WI38 (cell line): ENCODE data around the gene MTFR1L.

Source experiments
- H3K4me3 ChIP-seq: 2 replicates; pipeline ENCODE4 v1.5.1; 2011; ENCODE audit warnings: low read depth, mild to moderate bottlenecking, control low read depth, low read length
- CTCF ChIP-seq: IDR thresholded peaks from 2 replicates; pipeline ENCODE4 v1.5.1; 2012; ENCODE audit warnings: low read depth, mild to moderate bottlenecking, control low read depth, low read length

Gene MTFR1L

GRCh38 chr1:25798666-25799351, 20.9 kb upstream of the MTFR1L start:
- TF ChIP-seq CTCF: no peak
- H3K4me3 ChIP-seq: no peak overlapping the region

- H3K4me3 ChIP-seq: peak overlapping the region; percentile 51
- no peak for TF ChIP-seq CTCF
These were observed 20.3 kb upstream of the MTFR1L start for GRCh38 chr1:25799352-25799934.

- TF ChIP-seq CTCF: no peak
- peak within 1 kb of the TSS; percentile 67 for H3K4me3 ChIP-seq
These were observed 19.6 kb upstream of the MTFR1L start, which contains the start of gene SELENON for GRCh38 chr1:25799935-25800702. Gene SELENON, plus strand, starts transcription at chr1:25800193. Its CDS starts 38 bp downstream, at chr1:25800231.

DNA sequence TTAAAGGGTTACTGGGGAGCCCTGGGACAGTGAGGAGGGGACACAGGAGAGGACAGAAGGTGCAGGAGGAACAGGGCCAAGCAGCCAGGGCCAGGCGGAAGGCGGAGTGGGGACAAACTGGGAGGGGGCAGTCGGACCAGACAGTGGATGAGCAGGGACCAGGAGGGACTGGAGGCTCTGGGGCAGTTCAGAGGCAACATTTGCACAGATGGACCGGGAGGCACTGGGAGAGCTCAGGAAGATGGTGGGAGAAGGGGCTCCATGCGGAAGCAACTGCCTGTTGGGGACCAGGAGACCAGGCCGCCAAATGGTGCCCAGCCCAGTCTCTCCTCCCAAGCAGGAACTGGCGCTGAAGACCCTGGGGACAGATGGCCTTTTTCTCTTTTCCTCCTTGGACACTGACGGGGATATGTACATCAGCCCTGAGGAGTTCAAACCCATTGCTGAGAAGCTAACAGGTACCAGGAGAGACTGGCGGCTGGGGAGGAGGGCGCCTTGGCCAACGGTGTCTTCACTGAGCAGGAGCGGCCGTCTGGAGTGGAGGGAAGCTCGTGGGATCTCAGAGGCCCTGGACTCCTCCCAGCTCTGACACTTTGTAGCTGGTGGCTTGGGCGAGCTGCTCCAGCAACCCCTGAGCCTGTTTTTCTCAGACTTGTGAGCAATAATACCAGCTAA, 18.9 kb upstream of the MTFR1L start:
- no peak for TF ChIP-seq CTCF
- peak overlapping the region; percentile 67 for H3K4me3 ChIP-seq

DNA sequence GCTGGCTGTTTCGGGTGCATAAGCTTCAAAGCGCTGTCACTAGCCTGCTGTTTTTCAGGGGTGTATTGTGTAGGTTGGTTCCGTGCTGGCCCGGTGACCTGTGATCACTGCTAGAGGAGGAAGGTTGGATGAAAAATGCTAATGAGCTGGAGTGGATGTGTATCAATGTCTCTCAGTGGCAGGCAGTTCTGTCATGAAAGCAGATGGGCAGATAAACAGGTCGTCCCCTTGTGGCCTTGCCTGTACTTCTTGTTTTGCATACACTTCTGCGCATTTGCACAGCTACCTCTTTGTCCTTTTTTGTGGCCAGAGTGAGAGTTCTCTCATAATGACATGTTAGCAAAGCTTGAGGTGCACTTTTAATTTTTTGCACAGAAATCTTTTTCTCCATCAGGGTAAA, 16.8 kb upstream of the MTFR1L start:
- no peak overlapping the region for H3K4me3 ChIP-seq
- TF ChIP-seq CTCF: no peak

DNA sequence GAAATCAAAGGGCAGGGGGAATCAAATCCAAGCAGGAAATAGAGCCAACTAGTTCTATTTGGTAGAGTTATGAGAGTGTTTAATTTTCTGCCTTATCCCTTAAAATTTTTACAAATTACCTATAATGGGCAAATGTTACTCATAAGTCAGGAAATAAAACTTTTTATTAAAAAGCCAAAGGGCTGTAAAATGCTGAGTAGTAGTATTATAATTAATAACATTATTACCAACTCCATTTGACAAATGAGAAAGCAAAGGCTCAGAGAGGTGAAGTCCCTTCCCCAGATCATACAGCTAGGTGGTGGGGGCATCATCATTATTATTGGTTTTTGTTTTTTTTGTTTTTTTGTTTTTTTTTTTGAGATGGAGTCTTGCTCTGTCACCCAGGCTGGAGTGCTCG, 16.4 kb upstream of the MTFR1L start:
- no peak for TF ChIP-seq CTCF
- H3K4me3 ChIP-seq: no peak overlapping the region
